H9 (cell line): ENCODE results near the gene MGST1. TPM values are rescaled to one million over a fixed set of nuclear protein-coding genes. Genes with fewer than 3 reads are reported as not detected.

ENCODE experiments used
- DNase-seq: peaks from one replicate; pipeline ENCODE4 v3.0.0-alpha.2; 2017
- H2AFZ ChIP-seq: one replicate; pipeline ENCODE4 v1.6.1; 2013; ENCODE audit warnings: mild to moderate bottlenecking, low read length, control low read depth, moderate library complexity
- H2AK5ac ChIP-seq: 2 replicates; pipeline ENCODE4 v1.6.1; 2013; ENCODE audit warnings: low read length, control low read depth, mixed read lengths; ENCODE audit not compliant: insufficient read length
- H2BK120ac ChIP-seq: one replicate; pipeline ENCODE4 v1.6.1; 2013; ENCODE audit warnings: low read depth, mild to moderate bottlenecking, low read length, control low read depth, inconsistent platforms; ENCODE audit not compliant: poor library complexity, severe bottlenecking
- H2BK12ac ChIP-seq: 2 replicates; pipeline ENCODE4 v1.6.1; 2013; ENCODE audit warnings: low read length, control low read depth, mixed read lengths, low read depth; ENCODE audit not compliant: insufficient read length
- H2BK15ac ChIP-seq: 2 replicates; pipeline ENCODE4 v1.6.1; 2013; ENCODE audit warnings: low read depth, low read length, control low read depth
- H2BK20ac ChIP-seq: one replicate; pipeline ENCODE4 v1.6.1; 2013; ENCODE audit warnings: low read depth, mild to moderate bottlenecking, low read length, control low read depth, inconsistent platforms; ENCODE audit not compliant: poor library complexity, severe bottlenecking
- H2BK5ac ChIP-seq: 2 replicates; pipeline ENCODE4 v1.6.1; 2013; ENCODE audit warnings: low read length, control low read depth, mixed read lengths; ENCODE audit not compliant: insufficient read length
- H3K14ac ChIP-seq: 2 replicates; pipeline ENCODE4 v1.6.1; 2013; ENCODE audit warnings: low read length, control low read depth; ENCODE audit not compliant: insufficient read depth
- H3K18ac ChIP-seq: 2 replicates; pipeline ENCODE4 v1.6.1; 2013; ENCODE audit warnings: low read depth, mild to moderate bottlenecking, mixed read lengths, low read length, control low read depth; ENCODE audit not compliant: insufficient read length
- H3K23ac ChIP-seq: 2 replicates; pipeline ENCODE4 v1.6.1; 2013; ENCODE audit warnings: low read length, control low read depth, mixed read lengths, low read depth; ENCODE audit not compliant: insufficient read length
- H3K23me2 ChIP-seq: 2 replicates; pipeline ENCODE4 v1.6.1; 2013; ENCODE audit warnings: low read depth, mild to moderate bottlenecking, mixed read lengths, low read length, control low read depth; ENCODE audit not compliant: insufficient read length, poor library complexity, severe bottlenecking
- H3K27ac ChIP-seq: 2 replicates; pipeline ENCODE4 v1.5.1; 2013; ENCODE audit warnings: low read length, control low read depth, mixed read lengths, low read depth; ENCODE audit not compliant: insufficient read length
- H3K27me3 ChIP-seq: 2 replicates; pipeline ENCODE4 v1.6.1; 2013; ENCODE audit warnings: low read length, control low read depth, inconsistent platforms; ENCODE audit not compliant: insufficient read depth
- H3K4ac ChIP-seq: 2 replicates; pipeline ENCODE4 v1.6.1; 2013; ENCODE audit warnings: low read depth, mild to moderate bottlenecking, control low read depth, inconsistent platforms, low read length, moderate library complexity
- H3K4me1 ChIP-seq: 2 replicates; pipeline ENCODE4 v1.6.1; 2013; ENCODE audit warnings: low read length, control low read depth, inconsistent platforms; ENCODE audit not compliant: insufficient read depth
- H3K4me2 ChIP-seq: 2 replicates; pipeline ENCODE4 v1.6.1; 2013; ENCODE audit warnings: low read length, control low read depth, mixed read lengths; ENCODE audit not compliant: insufficient read length, insufficient read depth
- H3K56ac ChIP-seq: 2 replicates; pipeline ENCODE4 v1.6.1; 2013; ENCODE audit warnings: low read depth, mild to moderate bottlenecking, mixed read lengths, low read length, control low read depth; ENCODE audit not compliant: insufficient read length
- H3K79me1 ChIP-seq: 2 replicates; pipeline ENCODE4 v1.6.1; 2013; ENCODE audit warnings: low read depth, mild to moderate bottlenecking, moderate library complexity, low read length, control low read depth, inconsistent platforms; ENCODE audit not compliant: insufficient read depth, poor library complexity, severe bottlenecking
- H3K79me2 ChIP-seq: 2 replicates; pipeline ENCODE4 v1.6.1; 2013; ENCODE audit warnings: low read length, control low read depth, inconsistent platforms; ENCODE audit not compliant: insufficient read depth
- H3K9ac ChIP-seq: 2 replicates; pipeline ENCODE4 v1.6.1; 2013; ENCODE audit warnings: low read length, control low read depth, mixed read lengths; ENCODE audit not compliant: insufficient read length; ENCODE audit errors: extremely low read depth
- H3K9me3 ChIP-seq: one replicate; pipeline ENCODE4 v1.6.1; 2013; ENCODE audit warnings: low read depth, low read length, inconsistent platforms; ENCODE audit not compliant: control insufficient read depth
- H3T11ph ChIP-seq: one replicate; pipeline ENCODE4 v1.6.1; 2013; ENCODE audit warnings: mild to moderate bottlenecking, low read length, control low read depth, inconsistent platforms
- H4K20me1 ChIP-seq: one replicate; pipeline ENCODE4 v1.6.1; 2013; ENCODE audit not compliant: control insufficient read depth, insufficient read length, insufficient read depth
- H4K5ac ChIP-seq: 2 replicates; pipeline ENCODE4 v1.6.1; 2013; ENCODE audit warnings: low read depth, mild to moderate bottlenecking, mixed read lengths, low read length, control low read depth; ENCODE audit not compliant: insufficient read length
- H4K8ac ChIP-seq: replicated peaks from 2 replicates; pipeline ENCODE4 v1.6.1; 2013; ENCODE audit warnings: low read length, control low read depth, mixed read lengths, low read depth; ENCODE audit not compliant: insufficient read length
- H4K91ac ChIP-seq: 2 replicates; pipeline ENCODE4 v1.6.1; 2013; ENCODE audit warnings: low read depth, mild to moderate bottlenecking, moderate library complexity, mixed read lengths, low read length, control low read depth; ENCODE audit not compliant: insufficient read length
- H3K27ac Mint-ChIP-seq, 3 experiments: 2 replicates in 2 of 3; 3 replicates in 1 of 3; pipeline ENCODE4 v1.8.0; 2020 to 2021; ENCODE audit warnings: mixed read lengths in 3 of 3, mild to moderate bottlenecking in 1 of 3, moderate library complexity in 1 of 3
- H3K27me3 Mint-ChIP-seq: 2 replicates; pipeline ENCODE4 v1.8.0; 2021; ENCODE audit warnings: low read depth, mild to moderate bottlenecking, moderate library complexity, mixed read lengths
- H3K36me3 Mint-ChIP-seq, 3 experiments: 2 replicates in 2 of 3; 3 replicates in 1 of 3; pipeline ENCODE4 v1.8.0; 2020 to 2021; ENCODE audit warnings: low read depth in 3 of 3, mixed read lengths in 3 of 3; ENCODE audit not compliant: insufficient read depth in 1 of 3
- H3K4me1 Mint-ChIP-seq, 2 experiments: 2 replicates each; pipeline ENCODE4 v1.8.0; 2020; ENCODE audit warnings: mixed read lengths in 2 of 2
- H3K4me3 Mint-ChIP-seq, 2 experiments: 2 replicates in 1 of 2; 3 replicates in 1 of 2; pipeline ENCODE4 v1.8.0; 2020 to 2021; ENCODE audit warnings: mild to moderate bottlenecking in 2 of 2, mixed read lengths in 2 of 2, moderate library complexity in 1 of 2
- H3K9me3 Mint-ChIP-seq, 2 experiments: 2 replicates in 1 of 2; 3 replicates in 1 of 2; pipeline ENCODE4 v1.8.0; 2020; ENCODE audit warnings: mild to moderate bottlenecking in 2 of 2, mixed read lengths in 2 of 2, moderate library complexity in 1 of 2
- WGBS: extraction: QIAGEN DNeasy Blood & Tissue Kit; methylation state at CpG from one replicate; pipeline ENCODE4 v1.1.7; 2013; ENCODE audit warnings: missing lambda C conversion rate, low lambda C conversion rate, mixed read lengths; ENCODE audit not compliant: insufficient read length; ENCODE audit errors: extremely low coverage; 5-methylcytosine and 5-hydroxymethylcytosine counted together
- total RNA-seq: library from RNA; stranded (reverse); gene quantifications from 2 replicates; pipeline ENCODE4 v1.2.1, GENCODE V29; 2021
- TF ChIP-seq, protein P1 (sequence below): fragments of 200-600 bp; sonication (generic); conservative IDR thresholded peaks from 3 replicates; pipeline ENCODE4 v1.8.0; 2021; ENCODE audit warnings: antibody characterized with exemption, mild to moderate bottlenecking

The MGST1 gene
- total RNA-seq, 1 experiment from 2014 or later: 235 TPM

- Histone ChIP-seq H2BK15ac (no peak overlapping the region), H3K23me2 (no peaks in the 10 kb centered on the region), H3K4me2 (no peak overlapping the region), H2BK20ac (no peak overlapping the region), H3K23ac (no peak overlapping the region), H2BK120ac (no peak overlapping the region), H3K4ac (no peak overlapping the region), H3K9ac (no peak overlapping the region), H3K9me3 (no peaks in the 10 kb centered on the region), H4K5ac (no peak overlapping the region), H4K8ac (no peak overlapping the region), H4K20me1 (no peaks in the 10 kb centered on the region), H3T11ph (no peak overlapping the region), H3K4me1 (no peaks in the 10 kb centered on the region), H2AK5ac (no peak overlapping the region), H3K14ac (no peak overlapping the region), H2BK5ac (no peak overlapping the region), H3K79me1 (no peaks in the 10 kb centered on the region), H4K91ac (no peak overlapping the region), H2AFZ (no peak overlapping the region), H2BK12ac (no peak overlapping the region), H3K79me2 (no peaks in the 10 kb centered on the region), H3K18ac (no peak overlapping the region), H3K56ac (no peak overlapping the region), H3K27ac (no peak overlapping the region), H3K27me3 (no peaks in the 10 kb centered on the region)
- no CpG with 5 or more reads among the region's 4 CpGs for WGBS
- no peak for DNase-seq
- Mint-ChIP-seq H3K27ac (no peak overlapping the region), H3K9me3 (peaks cover 4 to 8% of the 10 kb centered on the region in 2 experiments; a peak in 4 of 5 replicates), H3K4me1 (no peaks in the 10 kb centered on the region), H3K4me3 (no peak overlapping the region), H3K27me3 (no peaks in the 10 kb centered on the region), H3K36me3 (peaks cover 0 to 3% (median 0%) of the 10 kb centered on the region in 3 experiments; a peak in 3 of 7 replicates)
- TF ChIP-seq, protein P1, sequence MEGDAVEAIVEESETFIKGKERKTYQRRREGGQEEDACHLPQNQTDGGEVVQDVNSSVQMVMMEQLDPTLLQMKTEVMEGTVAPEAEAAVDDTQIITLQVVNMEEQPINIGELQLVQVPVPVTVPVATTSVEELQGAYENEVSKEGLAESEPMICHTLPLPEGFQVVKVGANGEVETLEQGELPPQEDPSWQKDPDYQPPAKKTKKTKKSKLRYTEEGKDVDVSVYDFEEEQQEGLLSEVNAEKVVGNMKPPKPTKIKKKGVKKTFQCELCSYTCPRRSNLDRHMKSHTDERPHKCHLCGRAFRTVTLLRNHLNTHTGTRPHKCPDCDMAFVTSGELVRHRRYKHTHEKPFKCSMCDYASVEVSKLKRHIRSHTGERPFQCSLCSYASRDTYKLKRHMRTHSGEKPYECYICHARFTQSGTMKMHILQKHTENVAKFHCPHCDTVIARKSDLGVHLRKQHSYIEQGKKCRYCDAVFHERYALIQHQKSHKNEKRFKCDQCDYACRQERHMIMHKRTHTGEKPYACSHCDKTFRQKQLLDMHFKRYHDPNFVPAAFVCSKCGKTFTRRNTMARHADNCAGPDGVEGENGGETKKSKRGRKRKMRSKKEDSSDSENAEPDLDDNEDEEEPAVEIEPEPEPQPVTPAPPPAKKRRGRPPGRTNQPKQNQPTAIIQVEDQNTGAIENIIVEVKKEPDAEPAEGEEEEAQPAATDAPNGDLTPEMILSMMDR: no peak
Observed at GRCh38 chr12:16330560-16330959, 16.9 kb upstream of the MGST1 start.
